Measurements from ENCODE around the gene TRMT1.

The TRMT1 gene

DNA sequence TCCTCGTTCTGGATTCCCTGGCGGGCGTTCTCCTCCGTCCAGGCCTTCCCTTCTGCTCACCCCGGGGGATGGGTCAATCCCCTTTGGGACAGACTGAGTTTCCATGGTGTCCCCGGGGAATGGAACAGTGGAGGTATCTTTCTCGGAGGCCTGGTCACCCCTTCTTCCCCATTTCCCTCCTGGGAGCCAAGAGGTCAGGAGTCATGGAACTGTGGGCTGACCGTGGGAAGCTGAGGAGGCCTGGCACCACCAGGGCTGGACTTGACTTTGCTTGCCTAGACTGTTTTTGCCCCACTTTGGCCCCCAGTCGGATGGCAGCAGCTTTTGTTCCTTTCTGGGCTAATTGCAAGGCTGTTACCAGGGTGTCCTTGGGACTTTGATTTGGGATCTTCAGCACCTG lies 3.5 kb upstream of the TRMT1 start:
- H3K4me3 ChIP-seq (ENCODE audit: low read depth, low read length), result no peak overlapping the region; the same call in 1 of the 2 replicates
- no peak for DNase-seq (ENCODE audit: low read depth)
- TF ChIP-seq, protein P1, sequence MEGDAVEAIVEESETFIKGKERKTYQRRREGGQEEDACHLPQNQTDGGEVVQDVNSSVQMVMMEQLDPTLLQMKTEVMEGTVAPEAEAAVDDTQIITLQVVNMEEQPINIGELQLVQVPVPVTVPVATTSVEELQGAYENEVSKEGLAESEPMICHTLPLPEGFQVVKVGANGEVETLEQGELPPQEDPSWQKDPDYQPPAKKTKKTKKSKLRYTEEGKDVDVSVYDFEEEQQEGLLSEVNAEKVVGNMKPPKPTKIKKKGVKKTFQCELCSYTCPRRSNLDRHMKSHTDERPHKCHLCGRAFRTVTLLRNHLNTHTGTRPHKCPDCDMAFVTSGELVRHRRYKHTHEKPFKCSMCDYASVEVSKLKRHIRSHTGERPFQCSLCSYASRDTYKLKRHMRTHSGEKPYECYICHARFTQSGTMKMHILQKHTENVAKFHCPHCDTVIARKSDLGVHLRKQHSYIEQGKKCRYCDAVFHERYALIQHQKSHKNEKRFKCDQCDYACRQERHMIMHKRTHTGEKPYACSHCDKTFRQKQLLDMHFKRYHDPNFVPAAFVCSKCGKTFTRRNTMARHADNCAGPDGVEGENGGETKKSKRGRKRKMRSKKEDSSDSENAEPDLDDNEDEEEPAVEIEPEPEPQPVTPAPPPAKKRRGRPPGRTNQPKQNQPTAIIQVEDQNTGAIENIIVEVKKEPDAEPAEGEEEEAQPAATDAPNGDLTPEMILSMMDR (IDR thresholded peaks at IDR 0.05; ENCODE audit: low read depth, low read length, missing control alignments), result no peak

DNA sequence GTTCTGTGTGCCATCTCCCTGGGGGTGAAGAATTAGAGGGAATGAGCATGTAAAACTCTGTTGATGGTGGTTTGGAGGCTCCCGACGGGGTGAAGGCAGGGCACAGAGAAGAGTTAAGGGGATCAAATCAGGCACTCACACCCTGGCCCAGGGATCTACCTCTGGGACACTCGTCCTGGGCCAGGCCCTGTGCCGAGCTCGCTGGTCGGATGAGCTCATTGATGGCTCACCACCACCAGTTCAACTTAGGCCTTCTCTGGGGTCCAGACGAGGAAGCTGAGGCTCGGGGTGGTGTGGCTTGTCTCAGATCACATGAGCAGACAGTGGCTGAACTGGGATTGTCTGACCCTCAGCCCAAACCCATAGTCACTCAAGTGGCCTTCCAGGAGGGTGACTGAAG lies 3.1 kb upstream of the TRMT1 start:
- TF ChIP-seq, protein P1 (IDR thresholded peaks at IDR 0.05; ENCODE audit: low read depth, low read length, missing control alignments), result no peak
- peak overlapping the region; percentile 88 for H3K4me3 ChIP-seq (ENCODE audit: low read depth, low read length)
- DNase-seq (ENCODE audit: low read depth), result no peak

DNA sequence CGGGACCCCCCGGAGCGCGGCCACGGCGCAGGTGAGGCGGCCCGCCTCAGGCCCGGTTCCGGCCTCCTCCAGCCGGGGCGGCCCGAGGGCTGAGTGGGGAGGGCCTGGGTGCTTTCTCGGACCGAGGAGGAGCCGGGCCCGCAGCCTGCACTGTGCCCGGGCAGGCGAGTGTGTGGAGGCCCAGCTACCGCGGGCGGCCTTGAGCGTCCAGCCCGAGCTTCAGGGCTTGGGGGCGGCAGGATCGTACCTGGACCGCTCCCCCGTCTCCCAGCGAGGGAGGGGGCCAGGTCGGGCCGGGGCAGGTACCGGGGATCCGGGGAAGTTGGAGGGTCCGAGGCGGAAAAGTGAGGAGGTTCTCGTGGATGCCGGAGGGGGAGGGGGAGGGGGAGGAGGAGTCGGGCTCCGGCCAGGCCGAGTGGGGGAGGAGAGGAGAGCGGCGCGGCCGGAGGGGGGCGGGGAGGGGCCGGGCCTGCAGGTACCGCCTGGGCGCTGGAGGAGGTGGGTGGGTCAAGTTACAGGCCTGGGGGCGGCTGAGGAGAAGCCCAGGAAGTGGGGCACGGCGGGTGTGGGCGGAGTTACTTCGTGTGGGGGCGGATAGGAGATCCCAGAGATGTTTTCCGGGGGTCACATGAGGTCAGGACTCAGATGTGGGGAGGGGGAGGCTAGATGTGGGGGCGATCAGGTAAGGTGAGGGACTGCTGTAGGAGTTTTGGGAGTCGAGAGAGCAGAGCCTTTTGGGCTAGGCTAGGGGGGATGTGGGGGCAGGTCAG lies 2.1 kb upstream of the TRMT1 start:
- H3K4me3 ChIP-seq (ENCODE audit: low read depth, low read length), result peak overlapping the region; percentile 88
- DNase-seq (ENCODE audit: low read depth), result no peak
- TF ChIP-seq, protein P1 (IDR thresholded peaks at IDR 0.05; ENCODE audit: low read depth, low read length, missing control alignments), result no peak

DNA sequence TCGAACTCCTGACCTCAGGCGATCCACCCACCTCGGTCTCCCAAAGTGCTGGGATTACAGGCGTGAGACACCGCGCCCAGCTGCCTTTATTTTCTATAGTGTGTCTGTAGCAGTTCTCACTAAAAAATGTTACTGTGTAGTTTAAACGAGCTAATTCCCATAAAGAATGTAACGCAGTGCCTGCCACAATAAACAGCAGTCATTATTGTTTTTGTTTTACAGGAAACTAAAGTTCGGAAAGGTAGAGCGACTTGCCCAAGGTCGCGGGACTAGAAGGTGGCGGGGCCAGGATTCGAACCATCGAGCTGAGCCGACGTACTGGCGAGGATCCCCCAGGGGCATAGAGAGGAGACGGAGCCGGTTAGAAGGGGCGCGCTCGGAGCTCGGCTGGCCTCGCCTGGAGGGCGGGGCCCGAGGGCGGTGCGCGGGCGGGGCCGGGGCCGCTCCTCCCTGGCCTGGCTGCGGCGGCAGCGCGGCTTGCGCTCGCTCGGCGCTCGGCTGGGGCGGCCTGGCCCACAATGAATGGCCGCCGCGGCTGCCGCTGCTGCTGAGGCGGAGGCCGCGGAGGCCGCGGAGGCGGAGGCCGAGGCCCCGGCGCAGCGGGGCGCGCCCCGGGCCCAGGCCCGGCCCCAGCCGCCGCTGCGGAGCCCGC lies 1.4 kb upstream of the TRMT1 start, which contains the start of gene NACC1:
Gene NACC1, plus strand, starts transcription at position 493 of the 652 bp plus-strand sequence. CDS start 16,944 bp downstream, outside the sequence.
- TF ChIP-seq, protein P1 (IDR thresholded peaks at IDR 0.05; ENCODE audit: low read depth, low read length, missing control alignments), result no peak
- H3K4me3 ChIP-seq (ENCODE audit: low read depth, low read length), result peak within 1 kb of the TSS; percentile 88
- no peak for DNase-seq (ENCODE audit: low read depth)

DNA sequence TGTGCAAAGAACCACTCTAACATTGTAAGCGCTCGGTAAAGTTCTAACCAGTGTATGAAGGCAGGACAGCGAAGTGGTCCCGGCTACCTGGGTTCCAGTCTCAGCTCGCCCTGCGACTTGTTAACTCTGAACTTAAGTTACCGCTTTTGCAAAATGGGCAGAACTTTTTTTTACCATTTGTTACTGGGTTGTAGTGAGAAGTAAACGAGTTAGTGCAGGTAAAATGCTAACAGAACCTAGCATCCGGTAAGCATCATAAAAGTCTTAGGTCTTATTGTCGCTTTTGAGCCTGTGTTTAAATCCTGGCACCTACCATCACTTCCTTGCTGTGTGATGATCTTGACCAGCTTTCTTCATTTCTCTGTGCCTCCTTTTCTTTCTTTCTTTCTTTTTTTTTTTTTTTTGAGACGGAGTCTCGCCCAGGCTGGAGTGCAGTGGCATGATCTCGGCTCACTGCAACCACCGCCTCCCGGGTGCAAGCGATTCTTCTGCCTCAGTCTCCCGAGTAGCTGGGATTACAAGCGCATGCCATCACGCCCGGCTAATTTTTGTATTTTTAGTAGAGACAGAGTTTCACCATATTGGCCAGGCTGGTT lies 734 bp upstream of the TRMT1 start:
- TF ChIP-seq, protein P1 (IDR thresholded peaks at IDR 0.05; ENCODE audit: low read depth, low read length, missing control alignments), result no peak
- no peak for DNase-seq (ENCODE audit: low read depth)
- peak overlapping the region; percentile 81 for H3K4me3 ChIP-seq (ENCODE audit: low read depth, low read length)

DNA sequence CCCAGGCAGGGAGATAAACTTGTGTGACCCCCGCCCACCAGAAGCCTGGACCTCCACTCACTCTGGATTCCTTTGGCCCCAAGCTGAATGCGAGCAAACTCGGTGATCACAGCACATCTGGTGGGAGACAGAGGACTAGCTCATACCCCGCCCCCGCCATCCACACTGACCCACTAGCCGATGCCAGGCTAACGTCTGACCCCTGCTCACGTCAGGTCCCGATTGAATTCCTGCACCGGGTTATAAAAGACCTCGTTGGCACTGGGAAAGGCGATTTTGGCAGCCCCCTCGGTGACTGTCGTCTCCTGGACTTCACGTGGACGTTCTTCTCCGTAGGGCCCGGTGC lies 631 bp downstream of the TRMT1 start:
- TF ChIP-seq, protein P1 (IDR thresholded peaks at IDR 0.05; ENCODE audit: low read depth, low read length, missing control alignments), result no peak
- no peak for DNase-seq (ENCODE audit: low read depth)
- H3K4me3 ChIP-seq (ENCODE audit: low read depth, low read length), result peak overlapping the region; percentile 81

Measured in GM12864 (cell line).